Fibroblast of the aortic adventitia (primary cell): ENCODE data around the gene ZBTB6. TPM values are rescaled to one million over a fixed set of nuclear protein-coding genes. Genes with fewer than 3 reads are reported as not detected.
A peak's percentile ranks its signal among the peaks of the same experiment; 100 is the strongest.

Experiments
- DNase-seq: peaks from one replicate; pipeline ENCODE4 v3.0.0-alpha.2; 2010; ENCODE audit warnings: low read depth
- H3K4me3 ChIP-seq: 2 replicates; pipeline ENCODE4 v1.5.1; 2011; ENCODE audit warnings: low read depth, mild to moderate bottlenecking, control low read depth, low read length, moderate library complexity
- CTCF ChIP-seq: IDR thresholded peaks from 2 replicates; pipeline ENCODE4 v1.5.1; 2011; ENCODE audit warnings: mild to moderate bottlenecking, low read length, control low read depth, inconsistent platforms; ENCODE audit not compliant: insufficient read depth
- small RNA-seq: library from RNA; depleted of rRNA; stranded (forward); fragments of <200 nt; gene quantifications from one replicate; pipeline ENCODE3, GENCODE V24; 2012
- total RNA-seq: library from RNA; depleted of rRNA; stranded (reverse); fragments of >200 nt; gene quantifications from 2 replicates; pipeline ENCODE4 v1.2.3, GENCODE V29; 2012; ENCODE audit warnings: low replicate concordance

ZBTB6 gene
- total RNA-seq, 1 donor: 17.7 TPM

DNA sequence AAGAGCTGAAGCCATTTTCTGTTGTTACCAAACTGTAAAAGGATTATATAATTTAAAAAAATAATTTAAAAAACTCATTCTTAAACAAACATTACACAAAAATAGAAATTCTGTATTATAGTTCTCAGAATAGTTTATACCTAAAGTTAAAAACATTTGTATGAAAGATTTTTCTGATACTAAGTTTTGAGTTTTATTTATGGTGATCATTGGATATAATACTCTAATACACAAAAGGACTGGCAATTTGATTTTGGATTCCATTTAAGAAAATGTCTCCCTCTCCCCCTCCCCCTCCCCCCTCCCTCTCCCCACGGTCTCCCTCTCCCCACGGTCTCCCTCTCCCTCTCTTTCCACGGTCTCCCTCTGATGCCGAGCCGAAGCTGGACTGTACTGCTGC, 47.0 kb downstream of the ZBTB6 start:
- TF ChIP-seq CTCF: no peak
- H3K4me3 ChIP-seq: no peak overlapping the region
- DNase-seq: no peak

- H3K4me3 ChIP-seq: no peak overlapping the region
- TF ChIP-seq CTCF: no peak
- no peak for DNase-seq
Measured at GRCh38 chr9:122865300-122865699, 47.8 kb downstream of the ZBTB6 start.

- H3K4me3 ChIP-seq: no peak overlapping the region
- no peak for DNase-seq
- no peak for TF ChIP-seq CTCF
Measured at GRCh38 chr9:122863407-122863806, 49.7 kb downstream of the ZBTB6 start.

DNA sequence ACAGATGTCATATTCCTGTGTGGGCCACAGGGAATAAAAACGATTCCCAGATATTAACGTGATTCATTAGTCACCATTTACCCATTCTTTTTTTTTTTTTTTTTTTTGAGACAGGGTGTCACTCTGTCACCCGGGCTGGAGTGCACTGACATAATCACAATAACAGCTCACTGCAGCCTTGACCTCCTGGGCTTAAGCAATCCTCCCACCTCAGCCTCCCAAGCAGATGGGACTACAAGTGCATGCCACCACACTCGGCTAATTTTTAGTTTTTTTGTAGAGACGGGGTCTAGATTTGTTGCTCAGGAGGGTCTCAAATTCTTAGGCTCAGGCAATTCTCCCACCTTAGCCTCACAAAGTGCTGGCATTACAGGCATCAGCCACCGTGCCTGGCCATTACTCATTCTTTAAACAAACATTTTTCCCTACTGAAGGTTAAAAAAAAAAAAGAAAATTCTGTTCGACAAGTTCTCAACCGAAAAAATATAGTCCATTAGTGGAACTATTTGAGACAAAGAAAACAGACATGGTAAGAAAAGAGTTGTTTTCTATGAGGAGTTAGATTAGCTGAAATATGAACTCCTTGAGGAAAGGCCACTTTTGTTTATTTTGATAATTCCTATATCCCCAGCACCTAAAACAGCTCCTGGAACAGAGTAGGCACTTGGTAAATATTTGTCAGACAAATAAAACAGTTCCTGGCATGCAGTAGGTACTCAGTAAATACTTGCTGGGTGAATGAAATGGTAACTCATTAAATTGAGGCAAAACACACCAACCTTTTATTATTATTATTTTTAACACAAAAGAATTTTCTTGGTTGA, 52.6 kb downstream of the ZBTB6 start:
- H3K4me3 ChIP-seq: no peak overlapping the region
- no peak for DNase-seq
- no peak for TF ChIP-seq CTCF

Small RNA genes within 50 kb of the gene (small RNA-seq; reads per million reads assigned to genes)
- gene RNY1P15 (not detected), gene SNORD90 (226 reads per million, percentile 98 among the genes with 10 or more reads in this experiment)

Other genes starting within 250 kb of the ZBTB6 start
- not detected in 2 replicates for gene OR1L3, start 238.2 kb downstream of the ZBTB6 start, total RNA-seq
- not detected in 2 replicates for gene OR1L4, start 189.3 kb downstream of the ZBTB6 start, total RNA-seq
- gene OR1L6, start 171.0 kb downstream of the ZBTB6 start, total RNA-seq: not detected in 2 replicates
- gene OR5C1, start 124.4 kb downstream of the ZBTB6 start, total RNA-seq: not detected in 2 replicates
- gene OR1K1, start 113.2 kb downstream of the ZBTB6 start, total RNA-seq: not detected in 2 replicates
- gene PDCL, start 84.7 kb downstream of the ZBTB6 start, total RNA-seq: 35.8 and 40.1 TPM in 2 replicates
- 47.7 and 58.8 TPM in 2 replicates for gene RC3H2, start 8.0 kb downstream of the ZBTB6 start, total RNA-seq
- 4.7 and 6.1 TPM in 2 replicates for gene ZBTB26, start 18.2 kb upstream of the ZBTB6 start, total RNA-seq
- gene RABGAP1, start 27.7 kb upstream of the ZBTB6 start, total RNA-seq: 38.7 and 50.3 TPM in 2 replicates
- 1.9 TPM in 1 of 2 replicates, not detected in the other for gene GPR21, start 120.3 kb upstream of the ZBTB6 start, total RNA-seq